ENCODE data around the gene PTPRN2. TPM values are rescaled to one million over a fixed set of nuclear protein-coding genes. Genes with fewer than 3 reads are reported as not detected.

Gene PTPRN2
- total and polyA plus RNA-seq, 3 experiments from 2014 or later: 0.33 to 1.2 (median 0.42) TPM

- Mint-ChIP-seq H3K27me3 (peaks cover 10 to 21% of the 10 kb centered on the region in 2 donors), H3K9me3 (peaks cover 0 to 4% (median 1%) of the 10 kb centered on the region in 5 donors), H3K4me3 (no peak overlapping the region), H3K4me1 (no peaks in the 10 kb centered on the region), H3K27ac (no peak overlapping the region), H3K36me3 (no peaks in the 10 kb centered on the region)
- Histone ChIP-seq H3K4me3 (ENCODE audit: low read length) (no peak overlapping the region), H3K4me1 (ENCODE audit: insufficient read depth, low read length) (no peaks in the 10 kb centered on the region), H3K36me3 (ENCODE audit: insufficient read depth, low read length) (no peaks in the 10 kb centered on the region), H3K27ac (ENCODE audit: low read depth, low read length) (no peak overlapping the region), H3K9me3 (ENCODE audit: low read length) (no peaks in the 10 kb centered on the region), H3K27me3 (ENCODE audit: insufficient read depth, low read length, poor library complexity, severe bottlenecking) (peaks cover 3% of the 10 kb centered on the region)
- no peak for DNase-seq
- ChIA-PET CTCF (interaction anchor here (0.5 kb wide), 1 partner anchor 82 kb away, joined by 4 read pairs; no protein-coding TSS in a partner anchor), POLR2A (no interaction called here)
Measured at GRCh38 chr7:157961731-157962457, 625.7 kb downstream of the PTPRN2 start.

GRCh38 chr7:157955348-157955999, 632.1 kb downstream of the PTPRN2 start:
- ChIA-PET POLR2A (no interaction called here), CTCF (no interaction called here)
- Histone ChIP-seq H3K4me1 (ENCODE audit: insufficient read depth, low read length) (no peaks in the 10 kb centered on the region), H3K27ac (ENCODE audit: low read depth, low read length) (no peak overlapping the region), H3K36me3 (ENCODE audit: insufficient read depth, low read length) (no peaks in the 10 kb centered on the region), H3K4me3 (ENCODE audit: low read length) (no peak overlapping the region), H3K9me3 (ENCODE audit: low read length) (no peaks in the 10 kb centered on the region), H3K27me3 (ENCODE audit: insufficient read depth, low read length, poor library complexity, severe bottlenecking) (no peaks in the 10 kb centered on the region)
- H3K4me3 Mint-ChIP-seq: no peak overlapping the region
- no peaks in the 10 kb centered on the region for H3K4me1 Mint-ChIP-seq
- H3K36me3 Mint-ChIP-seq: no peaks in the 10 kb centered on the region
- H3K27me3 Mint-ChIP-seq: peaks cover 3 to 11% of the 10 kb centered on the region in 2 donors
- no peak overlapping the region for H3K27ac Mint-ChIP-seq
- DNase-seq: no peak
- H3K9me3 Mint-ChIP-seq: peaks cover 0 to 6% (median 0%) of the 10 kb centered on the region in 5 donors

- Mint-ChIP-seq H3K36me3 (no peaks in the 10 kb centered on the region), H3K27me3 (peaks cover 3 to 11% of the 10 kb centered on the region in 2 donors), H3K4me1 (no peaks in the 10 kb centered on the region), H3K9me3 (peaks cover 0 to 6% (median 0%) of the 10 kb centered on the region in 5 donors), H3K27ac (no peak overlapping the region), H3K4me3 (no peak overlapping the region)
- Histone ChIP-seq H3K27ac (ENCODE audit: low read depth, low read length) (no peak overlapping the region), H3K9me3 (ENCODE audit: low read length) (no peaks in the 10 kb centered on the region), H3K4me1 (ENCODE audit: insufficient read depth, low read length) (no peaks in the 10 kb centered on the region), H3K36me3 (ENCODE audit: insufficient read depth, low read length) (no peaks in the 10 kb centered on the region), H3K27me3 (ENCODE audit: insufficient read depth, low read length, poor library complexity, severe bottlenecking) (no peaks in the 10 kb centered on the region), H3K4me3 (ENCODE audit: low read length) (no peak overlapping the region)
- CTCF ChIA-PET: no interaction called here
- DNase-seq: no peak
- POLR2A ChIA-PET: no interaction called here
Measured at GRCh38 chr7:157954901-157955300, 632.7 kb downstream of the PTPRN2 start.

GRCh38 chr7:157952841-157953645, 634.6 kb downstream of the PTPRN2 start:
- no peaks in the 10 kb centered on the region for H3K36me3 Mint-ChIP-seq
- peaks cover 0 to 6% (median 0%) of the 10 kb centered on the region in 5 donors for H3K9me3 Mint-ChIP-seq
- peaks cover 3 to 4% of the 10 kb centered on the region in 2 donors for H3K27me3 Mint-ChIP-seq
- Histone ChIP-seq H3K36me3 (ENCODE audit: insufficient read depth, low read length) (no peaks in the 10 kb centered on the region), H3K27me3 (ENCODE audit: insufficient read depth, low read length, poor library complexity, severe bottlenecking) (no peaks in the 10 kb centered on the region), H3K4me3 (ENCODE audit: low read length) (no peak overlapping the region), H3K9me3 (ENCODE audit: low read length) (no peaks in the 10 kb centered on the region), H3K4me1 (ENCODE audit: insufficient read depth, low read length) (no peaks in the 10 kb centered on the region), H3K27ac (ENCODE audit: low read depth, low read length) (no peak overlapping the region)
- H3K27ac Mint-ChIP-seq: no peak overlapping the region
- no peak for DNase-seq
- ChIA-PET POLR2A (no interaction called here), CTCF (no interaction called here)
- H3K4me1 Mint-ChIP-seq: no peaks in the 10 kb centered on the region
- H3K4me3 Mint-ChIP-seq: no peak overlapping the region

- no peaks in the 10 kb centered on the region for H3K4me1 Mint-ChIP-seq
Measured at GRCh38 chr7:157952050-157952667, 635.5 kb downstream of the PTPRN2 start.

GRCh38 chr7:157951300-157952049, 636.1 kb downstream of the PTPRN2 start:
- peaks cover 3 to 4% of the 10 kb centered on the region in 2 donors for H3K27me3 Mint-ChIP-seq
- no peak overlapping the region for H3K4me3 ChIP-seq (ENCODE audit: low read length)
- H3K27ac Mint-ChIP-seq: no peak overlapping the region
- no peak for DNase-seq
- H3K9me3 ChIP-seq (ENCODE audit: low read length): no peaks in the 10 kb centered on the region
- CTCF ChIA-PET: no interaction called here
- no peaks in the 10 kb centered on the region for H3K4me1 ChIP-seq (ENCODE audit: insufficient read depth, low read length)
- H3K4me1 Mint-ChIP-seq: no peaks in the 10 kb centered on the region
- no peaks in the 10 kb centered on the region for H3K36me3 ChIP-seq (ENCODE audit: insufficient read depth, low read length)
- POLR2A ChIA-PET: no interaction called here
- no peak overlapping the region for H3K27ac ChIP-seq (ENCODE audit: low read depth, low read length)
- no peaks in the 10 kb centered on the region for H3K27me3 ChIP-seq (ENCODE audit: insufficient read depth, low read length, poor library complexity, severe bottlenecking)
- H3K36me3 Mint-ChIP-seq: no peaks in the 10 kb centered on the region
- H3K9me3 Mint-ChIP-seq: peaks cover 0 to 8% (median 1%) of the 10 kb centered on the region in 5 donors
- H3K4me3 Mint-ChIP-seq: no peak overlapping the region

More at GRCh38 chr7:157952050-157952667, 635.5 kb downstream of the PTPRN2 start:
- no peak overlapping the region for H3K27ac Mint-ChIP-seq
- no peak overlapping the region for H3K27ac ChIP-seq (ENCODE audit: low read depth, low read length)
- ChIA-PET POLR2A (no interaction called here), CTCF (no interaction called here)
- no peak overlapping the region for H3K4me3 ChIP-seq (ENCODE audit: low read length)
- no peaks in the 10 kb centered on the region for H3K9me3 ChIP-seq (ENCODE audit: low read length)
- H3K27me3 Mint-ChIP-seq: peaks cover 3% of the 10 kb centered on the region in 2 donors
- no peak for DNase-seq
- no peaks in the 10 kb centered on the region for H3K36me3 Mint-ChIP-seq
- no peaks in the 10 kb centered on the region for H3K4me1 ChIP-seq (ENCODE audit: insufficient read depth, low read length)
- H3K4me3 Mint-ChIP-seq: no peak overlapping the region
- peaks cover 0 to 5% (median 0%) of the 10 kb centered on the region in 5 donors for H3K9me3 Mint-ChIP-seq
- H3K36me3 ChIP-seq (ENCODE audit: insufficient read depth, low read length): no peaks in the 10 kb centered on the region
- H3K27me3 ChIP-seq (ENCODE audit: insufficient read depth, low read length, poor library complexity, severe bottlenecking): no peaks in the 10 kb centered on the region

GRCh38 chr7:157949711-157950110, 637.9 kb downstream of the PTPRN2 start:
- Histone ChIP-seq H3K36me3 (ENCODE audit: insufficient read depth, low read length) (no peaks in the 10 kb centered on the region), H3K4me3 (ENCODE audit: low read length) (no peak overlapping the region), H3K27ac (ENCODE audit: low read depth, low read length) (no peak overlapping the region), H3K4me1 (ENCODE audit: insufficient read depth, low read length) (no peaks in the 10 kb centered on the region), H3K9me3 (ENCODE audit: low read length) (no peaks in the 10 kb centered on the region), H3K27me3 (ENCODE audit: insufficient read depth, low read length, poor library complexity, severe bottlenecking) (no peaks in the 10 kb centered on the region)
- Mint-ChIP-seq H3K36me3 (no peaks in the 10 kb centered on the region), H3K4me1 (no peaks in the 10 kb centered on the region), H3K9me3 (peaks cover 0 to 8% (median 1%) of the 10 kb centered on the region in 5 donors), H3K27ac (no peak overlapping the region), H3K27me3 (peaks cover 5 to 7% of the 10 kb centered on the region in 2 donors), H3K4me3 (no peak overlapping the region)
- ChIA-PET CTCF (no interaction called here), POLR2A (no interaction called here)
- no peak for DNase-seq

Measured in CD8-positive, alpha-beta memory T cell (primary cell).